ENCODE data around the gene HMX2. TPM values are rescaled to one million over a fixed set of nuclear protein-coding genes. Genes with fewer than 3 reads are reported as not detected.

Gene HMX2
- total and polyA plus RNA-seq, 2 of the 8 experiments (the other 6 are each of a cell fraction or from before 2014, with no cell fraction given), result 2.0 to 2.7 TPM

GRCh38 chr10:123129618-123130271 is 18.2 kb upstream of the HMX2 start:
- peaks cover 12% of the 10 kb centered on the region; the same call in 1 of the 2 replicates for H3K23me2 ChIP-seq (ENCODE audit: low read depth, low read length)
- H2BK5ac ChIP-seq (ENCODE audit: low read depth, low read length), result no peak overlapping the region
- no peak overlapping the region for H4K8ac ChIP-seq (ENCODE audit: extremely low read depth, insufficient read depth, low read length)
- H2BK15ac ChIP-seq (ENCODE audit: low read length), result no peak overlapping the region; the same call in 1 of the 2 replicates
- H3K23ac ChIP-seq (ENCODE audit: insufficient read length), result no peak overlapping the region
- POLR2A ChIA-PET (ENCODE audit: partially characterized antibody), result interaction anchor here (1.6 kb wide), 1 partner anchor 10 kb away, joined by 3 read pairs; no protein-coding TSS in a partner anchor
- H3K36me3 ChIP-seq (ENCODE audit: control insufficient read depth in 2 of 4, insufficient read depth in 4 of 4, low read length in 3 of 4), result no peaks in the 10 kb centered on the region
- no peak overlapping the region for H3K4me3 ChIP-seq (ENCODE audit: extremely low read depth in 1 of 4, insufficient read depth in 2 of 4, low read depth in 3 of 4, low read length in 4 of 4)
- H3K79me2 ChIP-seq (ENCODE audit: control insufficient read depth in 1 of 2, insufficient read depth in 2 of 2, low read length in 2 of 2), result no peaks in the 10 kb centered on the region
- no peak overlapping the region for H3K9ac ChIP-seq (replicated peaks in 1 of 4; ENCODE audit: extremely low read depth in 1 of 4, low read depth in 3 of 4, low read length in 3 of 4)
- H4K5ac ChIP-seq (ENCODE audit: insufficient read length, low read depth, low read length), result no peak overlapping the region
- no peak overlapping the region for H3K18ac ChIP-seq (ENCODE audit: extremely low read depth, low read length)
- H4K20me1 ChIP-seq (replicated peaks in 1 of 2; ENCODE audit: control insufficient read depth in 1 of 2, insufficient read depth in 2 of 2, low read length in 2 of 2), result peaks cover 0 to 4% of the 10 kb centered on the region in 2 experiments
- H3K4ac ChIP-seq (replicated peaks; ENCODE audit: insufficient read length, low read depth, low read length), result no peak overlapping the region
- H3K14ac ChIP-seq (ENCODE audit: insufficient read length), result no peak overlapping the region
- H4K91ac ChIP-seq (replicated peaks; ENCODE audit: insufficient read length, low read length), result no peak overlapping the region
- CTCF ChIA-PET (ENCODE audit: partially characterized antibody), result interaction anchor here (0.6 to 1.9 kb wide), 2 partner anchors 87 to 89 kb away, joined by 4 to 8 read pairs; no protein-coding TSS in a partner anchor
- H2BK20ac ChIP-seq (ENCODE audit: low read length), result no peak overlapping the region
- H3K56ac ChIP-seq (replicated peaks; ENCODE audit: insufficient read length, low read depth, low read length), result no peak overlapping the region
- H3K4me2 ChIP-seq (ENCODE audit: insufficient read depth in 1 of 2, low read depth in 2 of 2, low read length in 2 of 2), result no peak overlapping the region
- no peaks in the 10 kb centered on the region for H3K9me3 ChIP-seq (ENCODE audit: insufficient read depth in 2 of 2, low read depth in 1 of 2, low read length in 1 of 2)
- FAIRE-seq, result no peak
- peaks cover 25 to 45% (median 35%) of the 10 kb centered on the region in 4 experiments for H3K27me3 ChIP-seq (replicated peaks in 1 of 4; ENCODE audit: control insufficient read depth in 3 of 4, extremely low read depth in 1 of 4, insufficient read depth in 3 of 4, low read length in 3 of 4)
- no peak for DNase-seq (ENCODE audit: low read depth in 1 of 2, low spot score in 2 of 2)
- 98% methylated on average over 4 of the region's 4 CpGs; no CpG with 5 or more reads in 1 of the 2 experiments for WGBS, 2 experiments (ENCODE audit: extremely low coverage in 1 of 2, insufficient coverage in 1 of 2, insufficient read length in 1 of 2, insufficient replicate concordance in 2 of 2, low coverage in 1 of 2, low lambda C conversion rate in 2 of 2, missing lambda C conversion rate in 1 of 2)
- H3K79me1 ChIP-seq (ENCODE audit: low read depth, low read length), result no peaks in the 10 kb centered on the region; the same call in 1 of the 2 replicates
- no peak overlapping the region for H2AK5ac ChIP-seq (ENCODE audit: low read depth, low read length)
- no peak overlapping the region for H2AFZ ChIP-seq (ENCODE audit: low read length)
- peaks cover 7 to 21% (median 14%) of the 10 kb centered on the region in 4 experiments for H3K4me1 ChIP-seq (replicated peaks in 1 of 4; ENCODE audit: control insufficient read depth in 3 of 4, insufficient read depth in 4 of 4, low read length in 3 of 4)
- H2BK120ac ChIP-seq (replicated peaks; ENCODE audit: low read depth, low read length), result no peak overlapping the region
- no peak overlapping the region for H2BK12ac ChIP-seq (ENCODE audit: low read depth, low read length)
- no peak overlapping the region for H3K27ac ChIP-seq (ENCODE audit: low read depth, low read length)
- TF ChIP-seq ATF3 (IDR thresholded peaks at IDR 0.05; ENCODE audit: insufficient read depth, low read depth, low read length) (no peak), SIN3A (conservative IDR thresholded peaks at IDR 0.05 in 1 of 2, IDR thresholded peaks at IDR 0.05 in 1 of 2; ENCODE audit: low read depth in 1 of 2, low read length in 2 of 2) (no peak), CHD1 (IDR thresholded peaks at IDR 0.05; ENCODE audit: low read depth, low read length) (no peak), RAD21 (IDR thresholded peaks at IDR 0.05 in 1 of 2, conservative IDR thresholded peaks at IDR 0.05 in 1 of 2; ENCODE audit: low read depth in 2 of 2, low read length in 2 of 2) (no peak), SIRT6 (IDR thresholded peaks at IDR 0.05; ENCODE audit: low read length) (no peak), E2F6 (IDR thresholded peaks at IDR 0.05) (no peak), FOSL1 (IDR thresholded peaks at IDR 0.05; ENCODE audit: insufficient read depth, low read depth, low read length) (no peak), NANOG (IDR thresholded peaks at IDR 0.05; ENCODE audit: insufficient read depth, low read depth, low read length, poor library complexity, severe bottlenecking) (no peak), SIX5 (IDR thresholded peaks at IDR 0.05; ENCODE audit: low read depth, low read length) (no peak), GABPA (IDR thresholded peaks at IDR 0.05; ENCODE audit: borderline replicate concordance, insufficient read depth, low read length) (no peak), CHD2 (IDR thresholded peaks at IDR 0.05; ENCODE audit: low read length) (no peak)
